Esophagus muscularis mucosa (tissue), 4 donors: ENCODE measurements around the gene TRIM71.

ENCODE experiments used
- CTCF ChIP-seq, 3 experiments: fragments of 200-600 bp in 2 of 3; fragments of 450-650 bp in 1 of 3; sonication (generic) in 2 of 3; IDR thresholded peaks; one replicate each; pipeline ENCODE4 v1.5.1; 2017 to 2019; ENCODE audit warnings: antibody characterized with exemption in 3 of 3, mild to moderate bottlenecking in 2 of 3, moderate library complexity in 1 of 3
- EP300 ChIP-seq: sonication (generic); formaldehyde crosslinking; IDR thresholded peaks from one replicate; pipeline ENCODE4 v1.6.1; 2017; ENCODE audit warnings: antibody characterized with exemption
- POLR2A ChIP-seq: fragments of 450-650 bp; IDR thresholded peaks from one replicate; pipeline ENCODE4 v1.6.1; 2017; ENCODE audit warnings: antibody characterized with exemption, moderate library complexity, mild to moderate bottlenecking, low read depth

GRCh38 chr3:32849046-32849445 is 31.2 kb downstream of the TRIM71 start:
- TF ChIP-seq CTCF (IDR thresholded peaks at IDR 0.05) (no peak), POLR2A (no peak), EP300 (no peak)
